HUES64 (cell line): ENCODE measurements around the gene MLLT10.

Source experiments
- H3K27ac ChIP-seq: 2 replicates; pipeline ENCODE4 v1.7.0; 2013; ENCODE audit warnings: low read depth, low read length, inconsistent platforms
- H3K27me3 ChIP-seq: 2 replicates; pipeline ENCODE4 v1.6.1; 2013; ENCODE audit warnings: mild to moderate bottlenecking, low read length; ENCODE audit not compliant: insufficient read depth
- H3K36me3 ChIP-seq: 2 replicates; pipeline ENCODE4 v1.6.1; 2013; ENCODE audit warnings: mild to moderate bottlenecking, low read length; ENCODE audit not compliant: insufficient read depth
- H3K4me1 ChIP-seq: 2 replicates; pipeline ENCODE4 v1.6.1; 2013; ENCODE audit warnings: mild to moderate bottlenecking, low read length, moderate library complexity; ENCODE audit not compliant: insufficient read depth
- H3K4me3 ChIP-seq: 2 replicates; pipeline ENCODE4 v1.5.1; 2013; ENCODE audit warnings: mild to moderate bottlenecking, low read length, moderate library complexity
- H3K9ac ChIP-seq: 2 replicates; pipeline ENCODE4 v1.6.1; 2013; ENCODE audit warnings: mild to moderate bottlenecking, low read depth, low read length
- H3K9me3 ChIP-seq: 2 replicates; pipeline ENCODE4 v1.6.1; 2013; ENCODE audit warnings: low read depth, low read length; ENCODE audit not compliant: insufficient read depth
- WGBS: fragments of 150-250, 120-280 bp; methylation state at CpG from one replicate; pipeline ENCODE4 v1.1.7; 2013; ENCODE audit warnings: missing lambda C conversion rate; 5-methylcytosine and 5-hydroxymethylcytosine counted together

Gene MLLT10

DNA sequence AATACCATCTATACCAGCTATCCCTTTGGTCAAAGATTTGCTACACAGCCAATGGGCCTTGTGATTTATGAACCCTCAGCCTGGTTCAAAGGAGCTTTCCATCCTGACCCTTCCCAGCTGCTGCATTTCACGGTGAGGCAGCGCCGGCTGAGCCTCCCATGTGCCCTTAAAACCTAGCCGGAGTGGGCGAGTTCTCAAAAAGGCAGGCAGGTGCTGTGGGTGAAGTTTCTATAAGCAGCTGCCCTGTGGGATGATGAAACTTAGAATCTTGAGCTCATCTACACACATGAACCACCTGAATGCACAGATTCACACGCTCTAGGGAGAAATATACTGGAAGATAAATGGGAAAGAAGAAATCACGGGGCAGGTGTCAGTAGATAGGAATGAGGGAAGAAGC lies 224.7 kb downstream of the MLLT10 start:
- no peaks in the 10 kb centered on the region for H3K9me3 ChIP-seq
- H3K4me3 ChIP-seq = no peak overlapping the region
- no peak overlapping the region for H3K9ac ChIP-seq
- H3K4me1 ChIP-seq = peaks cover 32% of the 10 kb centered on the region
- no peak overlapping the region for H3K27ac ChIP-seq
- H3K27me3 ChIP-seq = no peaks in the 10 kb centered on the region
- WGBS = 81% methylated on average over 7 of the region's 7 CpGs
- H3K36me3 ChIP-seq = no peaks in the 10 kb centered on the region

DNA sequence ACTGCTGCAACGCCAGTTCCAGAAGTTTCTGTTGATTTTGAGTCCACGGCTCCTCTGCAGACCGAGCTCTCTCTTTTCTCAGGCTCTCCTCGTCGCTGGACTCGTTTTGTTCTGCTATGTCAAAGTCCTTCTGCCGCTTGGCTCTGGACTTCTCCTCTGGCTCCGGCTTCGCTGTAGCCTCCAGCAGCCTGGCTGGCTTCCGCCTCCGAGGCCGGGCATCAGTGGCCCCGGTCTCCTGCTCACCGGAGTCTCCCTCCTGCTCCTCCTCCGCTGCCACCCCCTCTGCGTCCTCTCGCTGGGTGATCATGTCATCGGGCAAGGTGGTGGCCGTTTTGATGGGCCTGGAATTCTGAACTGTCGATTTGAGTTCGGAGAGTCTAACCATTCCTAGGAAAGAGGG lies 225.2 kb downstream of the MLLT10 start:
- H3K4me1 ChIP-seq = peaks cover 32% of the 10 kb centered on the region
- WGBS = 91% methylated on average over 21 of the region's 21 CpGs

GRCh38 chr10:21760332-21760731 lies 226.3 kb downstream of the MLLT10 start:
- Histone ChIP-seq H3K27me3 (no peaks in the 10 kb centered on the region), H3K4me1 (peaks cover 32% of the 10 kb centered on the region), H3K36me3 (no peaks in the 10 kb centered on the region), H3K27ac (no peak overlapping the region), H3K9me3 (no peaks in the 10 kb centered on the region), H3K9ac (no peak overlapping the region), H3K4me3 (no peak overlapping the region)
- WGBS = 92% methylated on average over 2 of the region's 2 CpGs

More for the DNA sequence above, 225.2 kb downstream of the MLLT10 start:
- no peaks in the 10 kb centered on the region for H3K27me3 ChIP-seq
- no peak overlapping the region for H3K27ac ChIP-seq
- H3K9ac ChIP-seq = no peak overlapping the region
- no peaks in the 10 kb centered on the region for H3K36me3 ChIP-seq
- no peak overlapping the region for H3K4me3 ChIP-seq
- H3K9me3 ChIP-seq = no peaks in the 10 kb centered on the region

GRCh38 chr10:21764466-21765189 lies 230.6 kb downstream of the MLLT10 start:
- Histone ChIP-seq H3K36me3 (no peaks in the 10 kb centered on the region), H3K4me1 (no peaks in the 10 kb centered on the region), H3K9me3 (no peaks in the 10 kb centered on the region), H3K27ac (no peak overlapping the region), H3K27me3 (no peaks in the 10 kb centered on the region), H3K4me3 (no peak overlapping the region), H3K9ac (no peak overlapping the region)
- 98% methylated on average over 5 of the region's 5 CpGs for WGBS

GRCh38 chr10:21769041-21769440 lies 235.0 kb downstream of the MLLT10 start:
- H3K36me3 ChIP-seq = no peaks in the 10 kb centered on the region
- no peak overlapping the region for H3K27ac ChIP-seq
- no peaks in the 10 kb centered on the region for H3K9me3 ChIP-seq
- no peaks in the 10 kb centered on the region for H3K27me3 ChIP-seq
- WGBS = 95% methylated on average over 3 of the region's 3 CpGs
- H3K9ac ChIP-seq = no peak overlapping the region
- no peak overlapping the region for H3K4me3 ChIP-seq
- no peaks in the 10 kb centered on the region for H3K4me1 ChIP-seq

GRCh38 chr10:21771219-21771618 lies 237.2 kb downstream of the MLLT10 start:
- Histone ChIP-seq H3K36me3 (no peaks in the 10 kb centered on the region), H3K9ac (no peak overlapping the region), H3K9me3 (no peaks in the 10 kb centered on the region), H3K4me1 (no peaks in the 10 kb centered on the region), H3K4me3 (no peak overlapping the region), H3K27me3 (no peaks in the 10 kb centered on the region), H3K27ac (no peak overlapping the region)
- WGBS = 96% methylated on average over 4 of the region's 4 CpGs

DNA sequence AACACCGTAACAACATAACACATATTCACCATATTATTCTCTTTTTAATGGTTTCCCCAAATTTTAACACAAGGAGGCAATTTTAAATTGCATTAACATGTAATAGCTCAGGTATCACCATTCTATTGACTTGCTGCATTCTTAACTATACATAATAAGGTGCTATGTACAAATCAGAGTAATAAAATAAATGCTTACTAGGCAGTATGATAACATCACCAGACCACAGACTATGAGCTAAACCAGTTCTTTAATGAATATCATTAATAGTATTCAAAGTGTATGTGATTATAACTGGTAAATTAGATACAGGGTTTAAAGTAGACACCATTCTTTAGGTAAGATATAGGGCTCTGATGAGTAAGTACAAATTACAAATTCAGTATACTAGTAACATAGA lies 242.9 kb downstream of the MLLT10 start:
- WGBS = 83% methylated on average over 1 of the region's 1 CpG
- Histone ChIP-seq H3K27me3 (no peaks in the 10 kb centered on the region), H3K9ac (no peak overlapping the region), H3K4me3 (no peak overlapping the region), H3K27ac (no peak overlapping the region), H3K9me3 (peaks cover 4% of the 10 kb centered on the region; the same call in 1 of the 2 replicates), H3K36me3 (no peaks in the 10 kb centered on the region), H3K4me1 (no peaks in the 10 kb centered on the region)

GRCh38 chr10:21791276-21791675 lies 257.2 kb downstream of the MLLT10 start:
- Histone ChIP-seq H3K9ac (no peak overlapping the region), H3K4me1 (no peaks in the 10 kb centered on the region), H3K27ac (no peak overlapping the region), H3K4me3 (no peak overlapping the region), H3K27me3 (no peaks in the 10 kb centered on the region), H3K36me3 (no peaks in the 10 kb centered on the region), H3K9me3 (no peaks in the 10 kb centered on the region)
- WGBS = 98% methylated on average over 2 of the region's 2 CpGs
